ENCODE data around the gene GTF3C2. TPM values are rescaled to one million over a fixed set of nuclear protein-coding genes. Genes with fewer than 3 reads are reported as not detected.

GTF3C2 gene
- total and polyA plus RNA-seq, 11 donors = 17.8 to 42.6 (median 24.1) TPM

DNA sequence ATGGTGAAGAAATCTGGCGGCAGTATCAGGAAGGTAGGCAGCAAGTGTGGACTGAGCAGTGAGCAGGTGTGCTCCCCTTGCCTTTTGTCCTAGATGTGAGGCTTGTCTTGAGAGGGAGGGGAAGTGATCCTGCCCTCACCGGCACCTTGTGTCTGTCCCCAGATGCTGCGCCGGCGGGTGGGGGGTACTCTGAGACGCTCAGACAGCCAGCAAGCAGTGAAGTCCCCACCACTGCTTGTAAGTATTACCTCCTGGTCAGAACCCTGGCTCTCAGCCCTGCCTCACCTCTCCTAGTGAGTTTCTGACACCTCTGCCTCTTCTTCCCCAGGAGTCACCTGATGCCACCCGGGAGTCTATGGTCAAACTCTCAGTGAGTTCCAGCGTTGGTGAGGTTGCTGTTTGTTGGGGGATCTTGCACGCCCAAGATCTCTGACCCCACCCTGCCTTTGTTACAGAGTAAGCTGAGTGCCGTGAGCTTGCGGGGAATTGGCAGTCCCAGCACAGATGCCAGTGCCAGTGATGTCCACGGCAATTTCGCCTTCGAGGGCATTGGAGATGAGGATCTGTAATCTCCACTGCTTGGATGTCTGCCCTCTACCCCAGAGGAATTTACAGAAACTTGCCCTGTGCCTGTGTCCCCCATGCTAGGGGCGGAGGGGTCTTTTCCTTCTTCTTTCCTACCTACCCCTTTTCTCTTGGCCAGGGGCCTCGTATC lies 19.7 kb upstream of the GTF3C2 start:
- peaks cover 3 to 70% (median 62%) of the 10 kb centered on the region in 9 donors for H3K36me3 ChIP-seq
- DNase-seq = no peak
- intact Hi-C loops (cut with DNase I) = no loop called here

GRCh38 chr2:27375513-27376099 lies 19.0 kb upstream of the GTF3C2 start:
- H3K36me3 ChIP-seq = peaks cover 3 to 70% (median 62%) of the 10 kb centered on the region in 9 donors
- intact Hi-C loops (cut with DNase I) = no loop called here
- TF ChIP-seq, protein P1, sequence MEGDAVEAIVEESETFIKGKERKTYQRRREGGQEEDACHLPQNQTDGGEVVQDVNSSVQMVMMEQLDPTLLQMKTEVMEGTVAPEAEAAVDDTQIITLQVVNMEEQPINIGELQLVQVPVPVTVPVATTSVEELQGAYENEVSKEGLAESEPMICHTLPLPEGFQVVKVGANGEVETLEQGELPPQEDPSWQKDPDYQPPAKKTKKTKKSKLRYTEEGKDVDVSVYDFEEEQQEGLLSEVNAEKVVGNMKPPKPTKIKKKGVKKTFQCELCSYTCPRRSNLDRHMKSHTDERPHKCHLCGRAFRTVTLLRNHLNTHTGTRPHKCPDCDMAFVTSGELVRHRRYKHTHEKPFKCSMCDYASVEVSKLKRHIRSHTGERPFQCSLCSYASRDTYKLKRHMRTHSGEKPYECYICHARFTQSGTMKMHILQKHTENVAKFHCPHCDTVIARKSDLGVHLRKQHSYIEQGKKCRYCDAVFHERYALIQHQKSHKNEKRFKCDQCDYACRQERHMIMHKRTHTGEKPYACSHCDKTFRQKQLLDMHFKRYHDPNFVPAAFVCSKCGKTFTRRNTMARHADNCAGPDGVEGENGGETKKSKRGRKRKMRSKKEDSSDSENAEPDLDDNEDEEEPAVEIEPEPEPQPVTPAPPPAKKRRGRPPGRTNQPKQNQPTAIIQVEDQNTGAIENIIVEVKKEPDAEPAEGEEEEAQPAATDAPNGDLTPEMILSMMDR (IDR thresholded peaks at IDR 0.05) = no peak
- no peak for TF ChIP-seq POLR2A (IDR thresholded peaks at IDR 0.05)
- H3K9me3 ChIP-seq = no peaks in the 10 kb centered on the region
- H3K4me3 ChIP-seq = no peak overlapping the region
- WGBS, 4 donors = 91 to 94% (median 92%) methylated on average over 20 of the region's 20 CpGs
- peaks cover 0 to 49% (median 28%) of the 10 kb centered on the region in 12 donors for H3K4me1 ChIP-seq
- H3K27ac ChIP-seq = no peak overlapping the region
- ATAC-seq (no peak), DNase-seq (no peak)
- no peaks in the 10 kb centered on the region for H3K27me3 ChIP-seq

More for the DNA sequence above, 19.7 kb upstream of the GTF3C2 start:
- H3K9me3 ChIP-seq = no peaks in the 10 kb centered on the region
- no peak overlapping the region for H3K4me3 ChIP-seq
- 80 to 89% (median 84%) methylated on average over 16 of the region's 16 CpGs for WGBS, 4 donors
- TF ChIP-seq POLR2A (IDR thresholded peaks at IDR 0.05) = no peak
- TF ChIP-seq, protein P1 (IDR thresholded peaks at IDR 0.05) = no peak
- H3K27me3 ChIP-seq = no peaks in the 10 kb centered on the region
- H3K4me1 ChIP-seq = peaks cover 0 to 50% (median 30%) of the 10 kb centered on the region in 12 donors
- no peak overlapping the region for H3K27ac ChIP-seq
- ATAC-seq = no peak

- intact Hi-C loops (cut with DNase I) = loop anchor here in 2 of 10 donors (5.0 kb wide), 2 partner anchors 51 to 54 kb away; partner anchors contain the start of genes MPV17 (in 1 of the 2) and NRBP1 (in 1 of the 2)
- Histone ChIP-seq H3K9me3 (no peaks in the 10 kb centered on the region), H3K36me3 (peaks cover 3 to 73% (median 62%) of the 10 kb centered on the region in 9 donors), H3K4me1 (peaks cover 5 to 44% (median 29%) of the 10 kb centered on the region in 12 donors), H3K4me3 (no peak overlapping the region), H3K27ac (no peak overlapping the region), H3K27me3 (no peaks in the 10 kb centered on the region)
- no peak for TF ChIP-seq POLR2A (IDR thresholded peaks at IDR 0.05)
- TF ChIP-seq, protein P1 (IDR thresholded peaks at IDR 0.05) = no peak
- no peak for ATAC-seq
- DNase-seq = no peak
- WGBS, 4 donors = 81 to 88% (median 85%) methylated on average over 5 of the region's 5 CpGs
Measured at GRCh38 chr2:27373567-27373966, 17.0 kb upstream of the GTF3C2 start.

- no peak for TF ChIP-seq POLR2A (IDR thresholded peaks at IDR 0.05)
- TF ChIP-seq, protein P1 (IDR thresholded peaks at IDR 0.05) = no peak
- Histone ChIP-seq H3K4me1 (peaks cover 5 to 43% (median 30%) of the 10 kb centered on the region in 12 donors), H3K36me3 (peaks cover 3 to 73% (median 62%) of the 10 kb centered on the region in 9 donors), H3K27me3 (no peaks in the 10 kb centered on the region), H3K27ac (no peak overlapping the region), H3K9me3 (no peaks in the 10 kb centered on the region), H3K4me3 (no peak overlapping the region)
- ATAC-seq = no peak
- 89 to 94% (median 93%) methylated on average over 6 of the region's 6 CpGs for WGBS, 4 donors
- DNase-seq = no peak
- intact Hi-C loops (cut with DNase I) = loop anchor here in 2 of 10 donors (5.0 kb wide), 2 partner anchors 51 to 54 kb away; partner anchors contain the start of genes MPV17 (in 1 of the 2) and NRBP1 (in 1 of the 2)
Measured at GRCh38 chr2:27372937-27373336, 16.4 kb upstream of the GTF3C2 start.

Measured in heart left ventricle (tissue), 16 donors.